NCI-H1930 (cell line): Measurements from ENCODE around the gene B4GALT4.
"Not testable (repeated sequence)": the region's sequence is repeated elsewhere in the genome, so short reads cannot be mapped to it uniquely, and the experiment has no call there.

Source experiments
- DNase-seq, 2 experiments: peaks; one replicate each; lab custom pipeline; 2025; lab: John Stamatoyannopoulos, UW

B4GALT4 gene

DNA sequence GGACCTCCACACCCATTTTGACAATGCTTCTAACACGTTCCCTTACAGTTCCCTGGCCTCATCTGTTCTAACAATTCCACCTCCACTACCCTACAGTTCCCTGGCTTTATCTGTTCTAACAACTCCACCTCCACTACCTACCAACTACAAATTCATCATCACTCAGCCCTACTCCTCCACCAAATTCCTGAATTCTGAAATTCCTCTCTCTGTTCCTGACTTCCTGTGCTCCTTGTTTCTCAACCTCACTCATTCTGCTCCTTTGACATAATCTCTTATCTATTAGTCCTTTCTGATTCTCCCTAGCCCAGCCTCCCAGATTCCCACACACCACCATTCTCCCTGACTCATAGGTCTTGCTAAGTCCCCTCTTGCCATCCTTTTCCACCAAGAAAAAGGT is 44.8 kb downstream of the B4GALT4 start:
- no peak for DNase-seq

DNA sequence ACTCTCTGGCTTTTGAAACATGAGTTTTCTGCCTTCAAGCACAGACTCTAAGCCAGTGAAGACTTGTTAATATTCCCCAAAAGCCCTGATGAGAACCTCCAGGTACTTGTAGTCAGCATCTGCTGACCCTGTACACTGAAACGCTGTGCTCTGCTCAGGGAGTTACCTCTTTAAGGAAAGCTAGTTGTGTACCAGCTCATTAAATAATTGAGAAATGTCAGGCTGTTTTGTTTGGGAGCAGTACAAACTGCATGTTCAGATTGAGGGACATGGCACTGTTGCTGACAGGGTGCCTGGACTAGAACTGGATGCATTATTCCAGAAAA is 45.6 kb downstream of the B4GALT4 start:
- DNase-seq = no peak

DNA sequence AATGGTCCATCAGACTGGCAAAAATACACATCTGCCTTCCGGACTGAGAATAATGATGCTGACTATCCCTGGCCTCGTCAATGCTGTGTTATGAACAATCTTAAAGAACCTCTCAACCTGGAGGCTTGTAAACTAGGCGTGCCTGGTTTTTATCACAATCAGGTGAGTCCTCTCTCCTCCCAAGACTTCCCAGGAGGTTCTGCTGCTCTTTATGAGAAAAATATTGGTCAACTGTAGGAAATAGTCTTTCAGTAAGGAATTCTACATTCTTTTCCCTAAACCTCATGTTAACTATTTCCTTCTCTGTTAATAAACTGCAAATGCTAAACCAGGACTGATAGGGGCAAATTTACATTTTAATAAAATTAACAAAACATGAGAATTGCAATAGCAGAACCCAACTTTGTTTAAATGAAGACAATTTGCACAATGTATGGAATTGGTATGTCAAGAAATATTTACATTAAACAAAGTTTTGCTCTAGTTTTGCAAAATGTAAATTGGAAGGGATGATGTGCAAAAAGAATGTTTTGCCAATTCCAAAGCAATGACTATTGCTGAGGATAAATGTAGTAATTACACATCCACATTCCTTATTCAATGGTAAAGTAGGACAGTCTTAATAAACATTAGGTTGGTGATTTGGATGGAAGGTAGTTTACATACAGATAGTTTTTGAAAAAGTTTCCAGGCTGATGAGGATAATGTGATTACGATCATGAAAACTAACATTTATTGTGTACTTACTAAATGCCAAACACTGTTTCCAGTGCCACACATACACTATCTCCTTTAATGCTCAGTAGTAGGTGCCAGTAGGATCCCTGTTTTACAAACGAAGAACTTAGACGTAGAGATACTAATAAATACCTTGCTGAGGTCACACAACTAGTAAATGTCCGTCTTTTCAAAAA is 46.2 kb downstream of the B4GALT4 start:
- no peak for DNase-seq

DNA sequence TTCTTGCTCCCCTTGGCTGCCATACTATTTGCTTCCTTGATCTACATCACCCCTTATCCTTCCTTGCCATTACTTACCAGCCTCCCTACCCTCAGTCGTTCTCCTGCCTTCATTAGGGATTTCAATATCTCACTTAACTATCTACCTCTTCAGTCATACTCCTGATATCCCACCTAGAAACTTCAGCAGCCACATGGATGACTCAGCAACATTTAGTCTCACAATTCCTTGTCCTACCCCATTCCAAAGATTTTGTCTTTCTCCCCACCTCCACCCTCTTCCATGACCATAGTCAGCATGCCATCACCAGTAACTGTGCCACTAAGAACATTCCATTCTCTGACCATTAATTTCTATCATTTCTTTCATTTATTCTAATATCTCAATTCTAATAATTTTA is 48.9 kb downstream of the B4GALT4 start:
- no peak for DNase-seq

DNA sequence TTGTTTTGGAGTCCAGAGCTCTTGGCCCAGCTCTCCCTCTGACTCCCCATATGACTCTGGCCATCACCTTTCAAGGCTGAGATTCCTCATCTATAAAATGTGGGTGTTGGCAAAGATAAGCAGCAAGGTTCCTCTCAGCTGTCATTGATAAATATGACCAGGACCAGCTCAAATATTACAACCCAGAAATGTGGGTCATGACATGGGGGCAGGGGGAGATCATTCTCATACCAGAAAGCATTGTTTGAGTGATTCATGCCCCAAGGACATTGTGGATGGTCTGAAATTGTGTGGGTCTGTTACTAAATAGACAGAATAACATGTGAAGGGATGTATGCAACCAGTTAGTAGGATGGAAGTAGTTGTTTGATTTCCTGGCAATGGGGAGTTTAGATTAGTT is 53.4 kb downstream of the B4GALT4 start:
- DNase-seq = no peak

DNA sequence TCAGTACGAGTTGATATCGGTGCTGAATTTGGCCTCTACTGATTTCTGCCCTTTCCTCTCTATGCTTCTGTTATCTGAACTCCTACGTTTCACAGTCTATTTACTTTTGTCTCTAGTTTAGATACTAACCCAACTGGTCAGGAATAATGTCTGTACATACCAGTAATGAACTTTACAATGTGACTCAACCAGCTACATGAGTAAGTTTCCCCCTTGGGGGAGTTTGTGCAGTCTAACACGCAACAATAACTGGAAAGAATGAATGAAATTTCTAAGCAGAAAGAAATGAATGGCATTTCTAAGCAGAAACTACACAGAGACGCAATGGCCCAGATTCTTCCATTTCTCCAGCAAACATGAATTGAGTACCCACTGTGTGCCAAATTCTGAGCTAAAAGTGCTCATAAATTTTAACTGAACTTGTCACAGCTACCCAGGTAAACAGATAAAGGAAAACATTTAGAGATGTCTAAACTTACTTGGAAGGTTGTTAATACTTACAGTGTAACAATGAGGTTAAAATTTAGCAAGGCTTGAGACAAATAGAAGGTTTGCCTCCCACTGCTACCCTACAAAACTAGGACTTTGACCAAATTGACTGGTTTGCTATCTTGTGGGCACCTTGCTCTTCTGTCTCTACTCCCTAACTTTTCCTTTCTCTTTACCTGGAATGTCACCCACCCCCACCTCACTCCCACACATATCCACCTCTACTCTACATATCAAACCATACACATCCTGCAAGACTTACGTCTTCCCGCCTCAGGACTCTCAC is 55.7 kb downstream of the B4GALT4 start:
- no peak for DNase-seq

DNA sequence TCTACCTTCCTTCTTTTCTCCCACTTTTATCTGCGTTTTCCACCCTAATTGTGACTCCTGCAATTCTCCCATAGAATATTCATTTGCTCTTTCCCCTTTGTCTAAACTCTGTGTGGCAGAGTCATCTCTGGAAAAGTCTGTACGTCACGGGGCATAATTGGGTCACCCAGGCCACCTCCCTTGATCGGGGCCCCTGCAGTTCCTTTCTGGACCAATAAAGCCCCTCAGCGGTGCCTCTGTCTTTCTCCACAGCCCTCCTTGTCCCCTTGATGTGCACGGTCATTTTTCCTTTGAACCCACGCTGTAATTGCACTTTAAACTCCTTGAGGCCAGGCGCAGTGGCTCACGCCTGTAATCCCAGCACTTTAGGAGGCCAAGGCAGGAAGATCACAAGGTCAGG is 56.6 kb downstream of the B4GALT4 start:
- DNase-seq = no peak

DNA sequence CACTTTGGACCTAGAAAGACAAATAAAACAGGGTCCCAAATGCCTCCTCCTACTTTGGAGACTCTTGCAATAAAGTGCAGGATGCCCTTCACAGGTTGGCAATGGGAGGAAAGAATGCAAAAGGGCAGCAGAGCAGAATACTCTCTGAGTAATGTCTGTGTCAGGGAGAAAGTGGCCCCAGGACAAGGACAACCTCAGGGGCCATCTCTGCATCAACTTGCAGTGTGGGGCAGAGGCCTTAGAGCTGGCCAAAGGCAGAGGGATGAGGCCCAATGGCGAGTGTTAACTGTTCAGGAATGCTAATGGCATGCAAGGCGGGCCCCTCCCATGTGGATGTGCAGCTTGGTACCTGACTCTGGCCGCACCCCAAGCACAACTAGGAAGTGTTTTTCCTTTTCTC is 58.9 kb downstream of the B4GALT4 start:
- DNase-seq = no peak

DNA sequence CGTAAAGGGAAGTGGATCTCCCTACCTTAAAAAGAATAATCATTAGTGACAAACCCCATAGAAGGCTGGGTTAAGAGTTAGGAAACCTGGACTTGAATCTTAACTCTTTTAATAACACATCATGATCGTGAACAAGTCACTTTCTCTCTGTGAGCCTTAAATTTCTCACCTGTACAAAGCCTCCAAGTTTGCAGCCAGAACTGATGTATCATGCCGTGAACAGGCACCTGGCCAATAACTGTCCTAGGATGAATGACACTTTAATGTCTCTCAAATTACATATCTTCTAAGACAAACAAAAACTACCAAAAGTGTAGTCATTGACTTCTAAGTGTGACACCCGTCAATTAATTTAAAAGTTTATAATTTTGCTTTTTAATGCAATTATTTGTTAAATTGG is 63.4 kb downstream of the B4GALT4 start:
- DNase-seq = no peak

DNA sequence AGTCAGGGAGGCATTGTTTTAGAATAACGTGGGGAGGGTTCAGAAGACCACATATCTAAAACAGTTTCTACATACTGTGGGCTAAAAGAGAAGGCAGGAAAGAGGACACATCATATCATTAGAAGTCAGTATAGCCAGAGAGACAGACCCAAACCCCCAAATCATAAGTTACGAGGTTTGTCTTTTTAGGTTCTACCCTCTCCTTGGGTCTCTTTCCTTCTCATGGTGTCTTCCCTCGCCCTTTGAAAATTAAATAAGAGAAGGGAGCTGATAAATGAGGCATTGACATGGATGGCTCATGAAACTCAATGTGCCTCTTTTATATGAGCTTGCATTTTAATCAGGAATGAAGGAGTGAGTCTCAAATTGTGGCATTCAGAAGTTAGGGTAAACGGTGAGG is 63.9 kb downstream of the B4GALT4 start:
- DNase-seq = no peak

DNA sequence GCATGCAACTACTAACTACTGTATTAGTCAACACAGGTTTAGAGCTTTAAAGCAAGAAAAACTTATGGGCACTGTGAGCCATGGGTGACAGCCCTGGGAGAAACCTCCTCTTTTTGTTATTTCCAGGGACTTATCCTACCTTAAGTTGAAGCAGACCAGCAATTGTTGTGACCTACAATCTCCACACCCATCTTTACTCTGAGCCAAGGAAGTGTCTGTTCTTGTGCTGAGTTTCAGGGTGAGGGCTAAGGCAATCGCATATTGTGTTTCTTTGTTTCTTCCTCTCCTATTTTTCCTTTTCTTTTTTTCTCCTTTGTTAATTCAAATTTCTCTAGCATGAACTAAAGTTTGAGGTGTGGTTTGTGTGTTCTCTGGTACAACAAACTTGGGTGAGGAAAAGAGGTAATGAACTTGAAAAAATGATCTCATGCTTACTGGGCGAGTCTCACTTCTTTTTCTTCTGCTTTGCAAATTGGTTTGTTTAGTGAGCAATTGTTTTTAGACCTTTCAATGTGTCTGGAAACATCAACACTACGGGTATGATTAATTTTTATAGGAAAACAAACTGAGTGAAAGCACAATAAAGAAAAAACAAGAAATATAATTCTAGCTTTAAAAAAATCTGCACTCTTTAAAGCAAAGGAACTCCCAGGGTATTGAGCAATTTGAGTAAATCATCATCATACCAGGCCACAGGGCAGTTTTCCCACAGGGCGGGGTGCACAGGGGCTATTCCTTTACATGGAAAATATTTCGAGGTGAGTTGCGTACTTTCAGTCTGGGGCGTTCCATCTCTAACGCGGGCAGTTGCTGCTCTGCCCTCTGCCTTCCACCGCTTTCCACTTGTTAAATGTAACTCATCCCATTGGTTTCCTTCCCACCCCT is 64.6 kb downstream of the B4GALT4 start:
- DNase-seq = no peak

DNA sequence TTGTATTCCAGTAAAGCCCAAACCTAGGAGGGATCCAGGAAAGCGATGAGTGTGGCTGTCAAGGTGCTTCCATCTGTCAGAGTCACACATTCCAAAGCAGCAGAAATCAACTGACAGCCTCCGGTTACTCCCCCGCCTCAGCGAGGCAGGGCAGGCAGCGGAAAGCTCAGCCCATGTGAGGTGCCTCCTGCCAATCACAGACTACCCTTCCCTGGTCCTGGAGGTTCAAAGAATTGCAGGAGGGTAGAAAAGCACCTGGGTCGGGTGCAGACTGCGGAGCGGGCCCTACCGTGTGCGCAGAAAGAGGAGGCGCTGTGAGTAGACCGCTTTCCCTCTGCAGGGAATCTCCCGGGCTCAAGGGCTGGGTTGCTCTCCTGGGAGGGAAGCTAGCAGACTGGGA is 67.4 kb downstream of the B4GALT4 start, which contains the start of gene UPK1B:
UPK1B (plus strand) TSS at position 274 of the 400 bp plus-strand sequence. CDS start 13,144 bp downstream, outside the sequence.
- no peak for DNase-seq

DNA sequence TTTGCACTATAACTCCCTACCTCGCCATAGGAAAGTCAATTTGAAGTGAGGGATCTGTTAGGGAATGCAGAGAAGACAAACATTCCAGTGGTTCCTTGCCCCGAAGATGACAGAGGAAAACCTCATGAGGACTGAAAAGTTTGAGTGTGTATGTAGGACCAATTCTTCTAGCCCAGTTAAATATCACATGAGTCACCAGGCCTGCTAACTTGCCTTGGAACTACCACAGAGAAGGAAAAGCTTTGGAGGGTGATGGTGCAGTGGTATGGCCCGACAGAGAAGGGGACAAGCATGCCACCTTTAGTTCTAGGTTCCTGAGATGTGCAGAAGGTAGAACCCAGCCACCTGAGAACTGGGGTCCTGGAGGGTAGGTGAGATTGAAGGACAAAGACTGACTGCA is 69.9 kb downstream of the B4GALT4 start:
- DNase-seq = no peak

DNA sequence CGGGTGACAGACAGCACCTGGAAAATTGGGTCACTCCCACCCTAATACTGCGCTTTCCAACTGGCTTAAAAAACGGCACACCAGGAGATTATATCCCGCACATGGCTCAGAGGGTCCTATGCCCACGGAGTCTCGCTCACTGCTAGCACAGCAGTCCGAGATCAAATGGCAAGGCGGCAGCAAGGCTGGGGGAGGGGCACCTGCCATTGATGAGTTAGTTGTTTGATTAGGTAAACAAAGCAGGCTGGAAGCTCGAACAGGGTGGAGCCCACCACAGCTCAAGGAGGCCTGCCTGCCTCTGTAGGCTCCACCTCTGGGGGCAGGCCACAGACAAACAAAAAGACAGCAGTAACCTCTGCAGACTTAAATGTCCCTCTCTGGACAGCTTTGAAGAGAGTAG is 75.9 kb downstream of the B4GALT4 start:
- DNase-seq = not testable (repeated sequence)
